Ecto neural progenitor cell (in vitro differentiated cells): ENCODE measurements around the gene DNASE1L3.

Experiments used
- DNase-seq: peaks from one replicate; pipeline ENCODE4 v3.0.0-alpha.2; 2018; ENCODE audit warnings: low spot score

The DNASE1L3 gene

GRCh38 chr3:58177747-58178527 lies 32.8 kb downstream of the DNASE1L3 start:
- peak; percentile 95 for DNase-seq

- DNase-seq, result no peak
Observed at GRCh38 chr3:58176827-58177489, 33.8 kb downstream of the DNASE1L3 start.

- DNase-seq, result no peak
Observed at GRCh38 chr3:58176185-58176530, 34.6 kb downstream of the DNASE1L3 start.

DNA sequence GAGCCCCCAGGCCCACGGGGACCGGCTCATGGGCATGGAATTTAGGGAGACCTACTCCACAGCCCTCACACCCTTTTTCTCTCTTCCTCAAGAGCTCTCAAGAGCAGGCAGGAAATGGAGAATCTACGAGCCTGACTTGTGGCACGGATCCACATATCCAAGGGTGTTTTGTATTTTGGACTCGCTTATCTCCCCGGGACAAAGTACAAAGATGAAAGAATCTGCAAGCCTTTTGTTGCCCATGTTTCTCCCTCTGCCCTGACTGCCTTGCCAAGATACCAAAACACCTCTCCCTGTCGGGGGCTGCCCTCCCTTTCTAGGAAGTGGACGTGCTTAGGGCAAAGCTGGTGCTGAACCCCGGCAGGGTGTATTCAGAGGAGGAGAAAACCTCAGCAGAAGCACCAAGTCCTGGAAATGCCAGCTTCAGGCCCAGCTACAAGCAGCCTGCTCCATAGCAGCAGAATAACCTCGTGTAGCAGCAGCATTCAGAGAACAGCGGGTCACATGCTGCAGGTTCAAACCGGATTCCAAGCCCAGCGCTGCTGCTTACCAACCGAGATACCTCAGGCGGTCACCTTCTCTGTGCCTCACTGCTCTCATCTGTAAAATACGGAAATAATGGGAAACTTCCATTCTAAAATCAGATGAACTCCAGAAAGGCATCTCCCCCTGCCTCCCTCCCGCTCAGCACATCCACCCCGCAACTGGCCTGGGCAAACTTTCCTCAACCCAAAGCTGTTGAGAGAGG lies 35.2 kb downstream of the DNASE1L3 start:
- DNase-seq, result no peak

DNA sequence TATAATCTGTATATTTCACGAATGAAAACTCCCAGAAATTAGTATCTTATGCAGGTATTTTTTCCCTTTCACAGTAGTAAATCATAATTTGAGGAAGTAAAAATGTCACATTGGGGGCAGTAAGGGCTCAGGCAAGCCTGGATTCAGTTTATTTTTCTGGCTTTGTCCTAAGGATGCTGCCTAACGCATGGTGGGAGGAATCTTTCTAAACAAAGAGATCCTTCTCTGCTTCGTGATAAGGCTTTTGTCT lies 35.7 kb downstream of the DNASE1L3 start:
- no peak for DNase-seq

DNA sequence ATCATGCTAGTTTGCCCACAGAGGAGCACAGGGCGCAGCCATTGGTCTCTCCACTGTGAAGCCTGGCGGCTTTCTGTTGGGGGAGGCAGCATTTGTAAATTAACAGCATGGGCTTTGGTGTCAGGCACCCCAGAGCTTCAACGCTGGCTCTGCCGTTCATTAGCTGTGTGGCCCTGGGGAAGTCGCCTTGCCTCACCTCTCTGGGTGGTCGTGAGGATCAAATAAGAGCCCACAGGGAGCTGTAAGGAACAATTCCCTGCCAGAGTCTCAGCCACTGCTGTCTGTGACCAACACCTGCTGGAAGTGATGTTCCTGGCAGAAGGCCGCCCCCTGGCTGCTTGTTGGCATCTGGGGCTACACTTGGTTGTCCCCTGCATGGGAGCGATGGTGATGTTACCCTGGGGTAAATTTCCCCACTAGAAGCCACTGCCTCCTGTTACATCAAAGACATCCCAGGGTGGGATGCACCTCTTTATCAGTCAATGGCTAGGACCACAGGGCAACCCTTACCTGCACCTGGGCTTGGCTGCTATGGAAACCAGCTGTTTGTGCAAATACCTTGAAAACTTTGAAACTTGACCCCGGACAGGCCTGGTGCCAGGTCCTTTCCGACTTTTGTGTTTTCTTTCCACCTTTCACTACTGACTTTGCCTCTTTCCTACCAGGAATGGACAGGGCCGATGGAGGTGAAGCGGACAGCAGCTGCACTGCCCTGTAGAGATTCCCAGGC lies 36.9 kb downstream of the DNASE1L3 start:
- peak; percentile 69 for DNase-seq

- DNase-seq, result no peak
Observed at GRCh38 chr3:58173029-58173668, 37.6 kb downstream of the DNASE1L3 start.

GRCh38 chr3:58171126-58171525 lies 39.6 kb downstream of the DNASE1L3 start:
- no peak for DNase-seq

GRCh38 chr3:58170376-58170775 lies 40.4 kb downstream of the DNASE1L3 start:
- DNase-seq, result no peak

- no peak for DNase-seq
Observed at GRCh38 chr3:58169371-58169770, 41.4 kb downstream of the DNASE1L3 start.

GRCh38 chr3:58168498-58168897 lies 42.3 kb downstream of the DNASE1L3 start:
- DNase-seq, result no peak

DNA sequence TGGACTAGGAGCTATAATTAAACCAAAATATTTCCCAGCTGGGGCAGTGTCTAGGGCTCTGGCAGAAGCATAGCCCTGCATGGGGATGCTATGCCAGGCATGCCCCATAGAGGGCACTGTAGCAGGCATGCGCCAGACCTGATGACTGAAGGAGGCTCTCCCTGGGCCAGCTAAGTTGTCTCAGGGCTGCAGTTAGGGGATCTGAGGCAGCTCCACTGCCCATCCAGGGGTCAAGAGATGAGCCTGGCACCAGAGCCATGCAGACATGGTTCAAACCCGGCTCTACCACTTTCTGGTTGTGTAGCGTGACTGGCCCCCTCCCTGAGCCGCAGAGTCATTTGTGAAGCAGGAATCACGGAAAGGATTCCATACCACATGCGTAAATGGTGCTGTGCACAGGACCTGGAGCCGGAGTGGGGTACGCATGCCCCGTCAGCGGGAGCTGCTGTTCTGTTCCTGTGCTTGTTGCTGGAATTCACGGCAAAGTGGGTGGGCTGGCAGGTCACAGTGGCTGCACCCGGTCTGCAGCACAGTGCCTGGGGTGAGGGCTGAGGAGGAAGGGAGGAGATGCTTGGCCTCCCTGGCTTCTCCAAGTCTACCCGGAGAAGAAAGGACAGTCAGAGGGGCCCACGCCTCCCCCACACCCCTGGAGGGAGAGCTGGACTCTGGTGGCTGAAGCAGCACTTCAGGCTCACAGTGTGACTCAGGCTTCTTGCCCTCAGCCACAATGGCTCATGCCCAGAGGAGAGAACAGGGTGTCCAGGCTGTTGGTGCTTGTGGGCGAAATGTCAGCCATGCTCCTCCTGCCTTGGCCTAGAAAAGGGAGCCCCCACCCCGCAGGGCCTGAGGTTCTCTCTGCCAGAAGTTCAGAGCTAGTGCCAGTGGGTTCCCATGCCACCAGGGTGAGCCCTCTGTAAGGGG lies 43.1 kb downstream of the DNASE1L3 start:
- DNase-seq, result peak; percentile 81

DNA sequence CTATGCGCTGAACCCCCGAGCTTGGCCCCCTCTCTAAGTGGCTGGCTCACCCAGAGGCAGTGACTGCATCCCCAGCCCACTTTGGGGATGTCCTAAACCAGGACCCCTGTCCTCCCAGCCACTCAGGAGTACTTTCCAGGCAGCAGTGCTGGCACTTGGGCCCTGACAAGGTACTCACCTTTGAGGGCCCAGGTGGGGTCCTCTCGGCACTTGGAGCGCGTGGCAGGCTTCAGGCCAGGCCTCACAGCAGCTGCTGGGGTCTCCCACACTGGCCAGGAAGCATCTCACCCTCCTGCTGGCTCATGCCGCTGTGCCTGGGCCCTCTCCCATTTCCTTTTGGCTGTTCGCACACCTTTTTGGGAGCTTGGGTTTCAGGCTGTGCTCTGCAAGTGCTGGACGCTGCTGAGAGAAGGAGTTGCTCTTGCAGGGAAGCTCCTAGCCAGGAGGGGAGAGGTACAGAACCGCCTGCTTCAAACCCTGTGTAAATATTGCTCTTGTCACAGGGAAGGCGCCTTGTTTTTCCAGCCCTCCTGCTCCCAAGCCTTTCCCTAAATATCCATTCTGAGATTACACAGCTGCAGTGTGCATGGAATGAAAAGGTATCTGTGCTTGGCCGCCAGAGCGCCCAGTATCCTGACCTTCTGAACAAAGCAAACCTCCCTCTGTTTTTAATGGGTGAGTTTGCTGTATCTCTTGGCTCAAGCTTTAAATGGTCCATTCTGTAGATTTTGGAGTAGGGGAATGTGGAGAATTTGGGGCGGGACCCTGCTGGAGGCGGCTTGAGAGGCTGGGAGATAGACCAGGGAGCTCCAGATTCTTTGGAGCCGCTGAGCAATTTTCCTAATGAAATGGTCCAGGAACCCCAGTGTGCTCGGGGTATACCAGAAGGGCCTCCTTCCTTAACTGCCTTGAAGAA lies 45.6 kb downstream of the DNASE1L3 start:
- no peak for DNase-seq

DNA sequence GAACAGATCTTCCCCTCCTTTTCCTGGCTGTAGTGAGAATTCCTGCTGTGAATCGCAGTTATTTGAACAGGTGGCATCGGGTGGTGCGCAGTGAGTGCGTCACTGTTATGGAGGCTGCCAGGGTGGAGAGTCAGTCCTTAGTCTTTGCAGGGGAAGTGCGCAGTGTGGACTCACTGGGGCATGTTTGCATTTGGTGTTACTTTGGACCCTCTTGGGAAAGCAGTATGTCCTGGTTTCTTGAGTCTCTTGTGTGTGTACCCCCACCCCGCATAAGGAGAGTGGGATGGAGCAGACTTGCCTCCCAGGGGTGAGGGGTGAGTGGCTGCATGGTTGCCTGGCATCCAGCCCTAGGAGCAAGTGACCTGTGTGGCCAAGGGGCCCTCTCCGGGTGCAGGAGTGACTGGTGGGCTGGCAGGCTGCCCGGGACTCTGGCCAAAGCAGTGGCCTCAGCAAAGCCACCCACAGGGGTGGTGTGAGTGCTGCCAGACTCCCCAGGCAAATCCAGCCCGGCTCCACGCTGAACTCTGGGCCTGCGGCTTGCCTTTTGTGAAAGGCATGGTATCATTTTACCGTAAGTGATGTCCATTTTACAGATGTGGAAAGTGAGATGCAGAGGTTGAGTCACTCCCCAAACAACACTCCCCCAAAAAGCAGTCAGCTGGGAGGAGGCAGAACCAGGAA lies 46.4 kb downstream of the DNASE1L3 start:
- DNase-seq, result no peak

GRCh38 chr3:58163234-58163633 lies 47.5 kb downstream of the DNASE1L3 start:
- no peak for DNase-seq

- DNase-seq, result no peak
Observed at GRCh38 chr3:58161435-58162398, 49.1 kb downstream of the DNASE1L3 start.

- no peak for DNase-seq
Observed at GRCh38 chr3:58160399-58160798, 50.4 kb downstream of the DNASE1L3 start.
